Upper lobe of left lung (tissue), 4 donors: ENCODE measurements around the gene LENG1.

ENCODE experiments used
- CTCF ChIP-seq, 6 experiments: fragments of 450-650 bp in 4 of 6; fragments of 200-600 bp in 2 of 6; sonication (generic) in 2 of 6; IDR thresholded peaks; one replicate each; pipeline ENCODE4 v1.5.1; 2016 to 2019; ENCODE audit warnings: antibody characterized with exemption in 6 of 6
- POLR2A ChIP-seq, 4 donors: fragments of 450-650 bp; IDR thresholded peaks; one replicate each; pipeline ENCODE4 v1.5.1; 2016 to 2017; ENCODE audit warnings: antibody characterized with exemption in 4 of 4, mild to moderate bottlenecking in 2 of 4
- POLR2AphosphoS5 ChIP-seq, 2 donors: sonication (generic); formaldehyde crosslinking; IDR thresholded peaks; one replicate each; pipeline ENCODE4 v1.5.1; 2017; ENCODE audit warnings: antibody characterized with exemption in 2 of 2

GRCh38 chr19:54199401-54199800 lies 39.9 kb upstream of the LENG1 start:
- no peak for TF ChIP-seq CTCF (IDR thresholded peaks at IDR 0.05)
- no peak for TF ChIP-seq POLR2AphosphoS5 (IDR thresholded peaks at IDR 0.05)
- no peak for TF ChIP-seq POLR2A (IDR thresholded peaks at IDR 0.05)
